HCT116 (cell line): ENCODE measurements around the gene AUTS2. TPM values are rescaled to one million over a fixed set of nuclear protein-coding genes. Genes with fewer than 3 reads are reported as not detected.

ENCODE experiments used
- ATAC-seq: fragments of 200-7000 bp; cut with Tn5 transposase; 2 replicates; pipeline ENCODE4 v1.9.1; 2020; ENCODE audit warnings: mild to moderate bottlenecking, moderate library complexity
- BruUV-seq: library from RNA; stranded (reverse); fragments of 400-500 nt; replicated peaks from 2 replicates; lab custom pipeline; 2021; lab: Mats Ljungman, UMichigan
- CTCF ChIA-PET: fragments of 300-600 bp; sonication (Branson Sonifier 250); formaldehyde crosslinking; loops from one replicate; lab custom pipeline; 2021; ENCODE audit warnings: antibody characterized with exemption; lab: Charles Lee
- POLR2A ChIA-PET: fragments of 300-600, 350-600 bp; sonication (Branson Sonifier 250); formaldehyde crosslinking; loops from one replicate; lab custom pipeline; 2021; ENCODE audit warnings: antibody characterized with exemption; lab: Charles Lee
- RAD21 ChIA-PET, 2 experiments: fragments of 300-600 bp; sonication (Branson Sonifier 250); formaldehyde crosslinking; loops; one replicate each; lab custom pipeline; 2023; ENCODE audit warnings: low total read pairs in 2 of 2; ENCODE audit not compliant: uncharacterized antibody in 2 of 2, unreplicated experiment in 2 of 2, low non-redundant PET in 1 of 2; lab: Charles Lee
- DNase-seq: peaks from one replicate; pipeline ENCODE4 v3.0.0-alpha.2; 2010; ENCODE audit warnings: low read depth, low spot score
- H2AFZ ChIP-seq: fragments of 200-600 bp; shearing (Covaris generic), sonication (generic); 2 replicates; pipeline ENCODE4 v1.6.1; 2017; ENCODE audit warnings: low read depth, mixed run types, mixed read lengths, antibody characterized with exemption, low read length; ENCODE audit not compliant: poor library complexity, severe bottlenecking
- H3K27ac ChIP-seq: 2 replicates; pipeline ENCODE4 v1.5.1; 2012; ENCODE audit warnings: low read depth, low read length
- H3K27me3 ChIP-seq: fragments of 200-600 bp; sonication (generic); 2 replicates; pipeline ENCODE4 v1.6.1; 2016; ENCODE audit warnings: mixed run types, low read length, mixed read lengths; ENCODE audit not compliant: insufficient read depth
- H3K36me3 ChIP-seq, 2 experiments: fragments of 200-500 bp in 1 of 2; fragments of 200-600 bp in 1 of 2; sonication (Bioruptor generic) in 1 of 2; sonication (generic) in 1 of 2; 2 replicates each; pipeline versions ENCODE4 v1.5.1 to v1.6.1; 2014 to 2016; ENCODE audit warnings: low read length in 2 of 2, inconsistent platforms in 1 of 2, mixed read lengths in 1 of 2, mixed run types in 1 of 2; ENCODE audit not compliant: insufficient read depth in 2 of 2, control insufficient read depth in 1 of 2
- H3K4me1 ChIP-seq, 2 experiments: fragments of 200-600 bp in 1 of 2; sonication (generic) in 1 of 2; 2 replicates each; pipeline versions ENCODE4 v1.5.1 to v1.6.1; 2012 to 2017; ENCODE audit warnings: low read length in 2 of 2, inconsistent platforms in 1 of 2, mild to moderate bottlenecking in 1 of 2, mixed read lengths in 1 of 2, mixed run types in 1 of 2, moderate library complexity in 1 of 2; ENCODE audit not compliant: insufficient read depth in 2 of 2, control insufficient read depth in 1 of 2
- H3K4me2 ChIP-seq: fragments of 200-600 bp; sonication (generic); 2 replicates; pipeline ENCODE4 v1.6.1; 2017; ENCODE audit warnings: mixed run types, low read length, mixed read lengths
- H3K4me3 ChIP-seq, 2 experiments: fragments of 200-600 bp in 1 of 2; sonication (generic) in 1 of 2; replicated peaks in 1 of 2; 2 replicates each; pipeline ENCODE4 v1.5.1; 2011 to 2016; ENCODE audit warnings: low read length in 2 of 2, control low read depth in 1 of 2, low read depth in 1 of 2, mild to moderate bottlenecking in 1 of 2, mixed read lengths in 1 of 2, mixed run types in 1 of 2
- H3K79me2 ChIP-seq: fragments of 200-600 bp; sonication (generic); 2 replicates; pipeline ENCODE4 v1.6.1; 2017; ENCODE audit warnings: mild to moderate bottlenecking, mixed run types, low read length, moderate library complexity, mixed read lengths; ENCODE audit not compliant: insufficient read depth
- H3K9ac ChIP-seq: fragments of 200-600 bp; sonication (generic); 2 replicates; pipeline ENCODE4 v1.6.1; 2016; ENCODE audit warnings: low read length, mixed read lengths
- H3K9me2 ChIP-seq: fragments of 200-600 bp; sonication (generic), shearing (Covaris generic); 2 replicates; pipeline ENCODE4 v1.6.1; 2017; ENCODE audit warnings: mixed run types, mild to moderate bottlenecking, moderate library complexity; ENCODE audit not compliant: insufficient read depth
- H3K9me3 ChIP-seq, 2 experiments: fragments of 200-500 bp in 1 of 2; fragments of 200-600 bp in 1 of 2; sonication (Bioruptor generic) in 1 of 2; sonication (generic) in 1 of 2; 2 replicates each; pipeline ENCODE4 v1.6.1; 2014 to 2017; ENCODE audit warnings: low read length in 2 of 2, mixed read lengths in 2 of 2, inconsistent platforms in 1 of 2, low read depth in 1 of 2, mild to moderate bottlenecking in 1 of 2, mixed run types in 1 of 2, moderate library complexity in 1 of 2; ENCODE audit not compliant: control insufficient read depth in 1 of 2, insufficient read depth in 1 of 2
- H4K20me1 ChIP-seq: fragments of 200-600 bp; sonication (generic), shearing (Covaris generic); 2 replicates; pipeline ENCODE4 v1.6.1; 2017; ENCODE audit warnings: mixed run types, mild to moderate bottlenecking, moderate library complexity; ENCODE audit not compliant: insufficient read depth
- CBX3 ChIP-seq: IDR thresholded peaks from 2 replicates; pipeline ENCODE4 v1.6.1; 2012; ENCODE audit warnings: low read depth
- CTCF ChIP-seq, 3 experiments: fragments of 200-600 bp in 1 of 3; sonication (generic) in 1 of 3; IDR thresholded peaks in 2 of 3; conservative IDR thresholded peaks in 1 of 3; 2 replicates each; pipeline ENCODE4 v1.5.1; 2012 to 2017; ENCODE audit warnings: low read depth in 2 of 3, low read length in 2 of 3, antibody characterized with exemption in 1 of 3, borderline replicate concordance in 1 of 3, control low read depth in 1 of 3, mild to moderate bottlenecking in 1 of 3, mixed read lengths in 1 of 3, mixed run types in 1 of 3, moderate library complexity in 1 of 3; ENCODE audit not compliant: insufficient read depth in 1 of 3
- EGR1 ChIP-seq: IDR thresholded peaks from 2 replicates; pipeline ENCODE4 v1.6.1; 2012; ENCODE audit warnings: low read depth
- ELF1 ChIP-seq: IDR thresholded peaks from 2 replicates; pipeline ENCODE4 v1.6.1; 2012; ENCODE audit warnings: low read depth, borderline replicate concordance
- EZH2 ChIP-seq: fragments of 200-600 bp; sonication (generic); IDR thresholded peaks from 2 replicates; pipeline ENCODE4 v1.6.1; 2017; ENCODE audit warnings: antibody characterized with exemption, mixed run types
- MAX ChIP-seq: IDR thresholded peaks from 2 replicates; pipeline ENCODE4 v1.6.1; 2012
- POLR2A ChIP-seq: IDR thresholded peaks from 2 replicates; pipeline ENCODE4 v1.7.0; 2011; ENCODE audit warnings: borderline replicate concordance; ENCODE audit not compliant: insufficient read depth, insufficient read length; ENCODE audit errors: extremely low read depth
- REST ChIP-seq: IDR thresholded peaks from 2 replicates; pipeline ENCODE4 v1.6.1; 2012; ENCODE audit warnings: low read depth
- SP1 ChIP-seq: IDR thresholded peaks from 2 replicates; pipeline ENCODE4 v1.6.1; 2012; ENCODE audit warnings: low read depth
- TCF7L2 ChIP-seq: IDR thresholded peaks from 2 replicates; pipeline ENCODE4 v1.7.0; 2011; ENCODE audit warnings: borderline replicate concordance, inconsistent platforms; ENCODE audit not compliant: insufficient read depth, insufficient read length; ENCODE audit errors: extremely low read depth
- intact Hi-C: fragments of 100-400 bp; cut with micrococcal nuclease; formaldehyde crosslinking; loops from 2 replicates; pipeline ENCODE4 v1.10.0; 2022
- total RNA-seq: library from RNA; stranded (reverse); gene quantifications from one replicate; pipeline ENCODE4 v1.2.1, GENCODE V29; 2021; ENCODE audit not compliant: unreplicated experiment

The AUTS2 gene
- total RNA-seq, 1 experiment from 2014 or later, result 0.93 TPM

- DNase-seq, result no peak
- H3K79me2 ChIP-seq, result no peaks in the 10 kb centered on the region
These were observed 27.0 kb downstream of the AUTS2 start for GRCh38 chr7:69625238-69625637.

More at GRCh38 chr7:69625238-69625637, 27.0 kb downstream of the AUTS2 start:
- Histone ChIP-seq H3K4me2 (no peak overlapping the region), H3K36me3 (no peaks in the 10 kb centered on the region), H3K9me3 (peaks cover 6 to 8% of the 10 kb centered on the region in 2 experiments; a peak in 2 of 4 replicates), H3K4me1 (no peaks in the 10 kb centered on the region), H4K20me1 (no peaks in the 10 kb centered on the region), H2AFZ (no peak overlapping the region), H3K27me3 (no peaks in the 10 kb centered on the region), H3K9ac (no peak overlapping the region), H3K4me3 (no peak overlapping the region), H3K9me2 (no peaks in the 10 kb centered on the region), H3K27ac (no peak overlapping the region)
- ATAC-seq, result no peak
- POLR2A ChIA-PET, result no interaction called here
- RAD21 ChIA-PET, result no interaction called here
- no TSS peak for BruUV-seq
- no peak for TF ChIP-seq EGR1
- no peak for TF ChIP-seq CBX3
- no peak for TF ChIP-seq TCF7L2
- no peak for TF ChIP-seq ELF1
- no peak for TF ChIP-seq MAX
- TF ChIP-seq POLR2A, result no peak
- no peak for TF ChIP-seq SP1
- TF ChIP-seq REST, result no peak
- TF ChIP-seq EZH2, result no peak
- TF ChIP-seq CTCF (IDR thresholded peaks at IDR 0.05 in 2 of 3, conservative IDR thresholded peaks at IDR 0.05 in 1 of 3; ENCODE audit: borderline replicate concordance in 1 of 3, insufficient read depth in 1 of 3, low read depth in 2 of 3, low read length in 2 of 3), result no peak
- CTCF ChIA-PET, result no interaction called here
- intact Hi-C loops, result no loop called here
